GM13977 (cell line): ENCODE results near the gene MTRR.

Experiments used
- DNase-seq: peaks from one replicate; pipeline ENCODE4 v3.0.0; 2012; ENCODE audit warnings: low spot score
- CTCF ChIP-seq: IDR thresholded peaks from 2 replicates; pipeline ENCODE4 v1.5.1; 2012; ENCODE audit warnings: mild to moderate bottlenecking, control low read depth; ENCODE audit not compliant: insufficient read depth; ENCODE audit errors: extremely low read depth, missing control alignments
- in situ Hi-C: fragments of 300-500 bp; cut with MboI; formaldehyde crosslinking; loops from one replicate; pipeline ENCODE4 v1.12.0; 2022; ENCODE audit warnings: low sequenced_read_pairs, low pct_unique_long_range_greater_than_20kb, mixed read lengths, inconsistent platforms; ENCODE audit not compliant: unreplicated experiment

Gene MTRR

GRCh38 chr5:7868427-7868772 lies 548 bp upstream of the MTRR start:
- no peak for TF ChIP-seq CTCF
- in situ Hi-C loops = no loop called here
- DNase-seq = no peak

DNA sequence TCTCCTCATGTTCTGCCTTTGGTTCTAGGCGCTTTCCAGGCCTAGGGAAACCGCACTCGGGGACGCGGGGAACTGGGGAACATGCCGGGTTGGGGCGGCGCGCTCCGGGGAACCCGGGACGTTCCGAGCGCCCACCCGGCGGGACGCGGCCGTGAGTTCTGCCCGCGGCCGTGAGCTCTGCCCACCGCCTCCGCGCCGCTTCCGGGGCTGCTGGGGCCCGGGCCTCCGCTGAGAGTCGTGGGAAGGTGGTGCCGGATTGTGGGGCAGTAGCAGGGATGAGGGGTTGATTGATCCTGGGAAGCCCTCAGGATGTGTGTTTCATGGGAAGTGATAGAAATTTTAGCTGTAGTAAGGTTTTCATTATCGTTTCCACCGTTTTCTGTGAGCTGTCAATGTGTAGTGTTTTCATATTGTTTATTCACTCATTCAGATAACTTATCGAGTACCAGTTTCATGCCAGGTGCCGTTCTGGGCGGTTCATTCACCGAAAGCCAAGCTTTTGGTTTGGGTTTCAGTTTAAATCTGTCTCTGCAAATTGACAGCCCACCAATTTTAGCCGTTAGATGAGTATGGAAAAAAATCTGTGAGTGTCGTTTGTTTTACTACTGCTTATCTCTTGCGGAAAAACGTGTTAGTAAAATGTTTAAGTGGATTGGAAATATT lies 657 bp downstream of the MTRR start:
- TF ChIP-seq CTCF = no peak
- DNase-seq = peak; percentile 31
- in situ Hi-C loops = no loop called here

DNA sequence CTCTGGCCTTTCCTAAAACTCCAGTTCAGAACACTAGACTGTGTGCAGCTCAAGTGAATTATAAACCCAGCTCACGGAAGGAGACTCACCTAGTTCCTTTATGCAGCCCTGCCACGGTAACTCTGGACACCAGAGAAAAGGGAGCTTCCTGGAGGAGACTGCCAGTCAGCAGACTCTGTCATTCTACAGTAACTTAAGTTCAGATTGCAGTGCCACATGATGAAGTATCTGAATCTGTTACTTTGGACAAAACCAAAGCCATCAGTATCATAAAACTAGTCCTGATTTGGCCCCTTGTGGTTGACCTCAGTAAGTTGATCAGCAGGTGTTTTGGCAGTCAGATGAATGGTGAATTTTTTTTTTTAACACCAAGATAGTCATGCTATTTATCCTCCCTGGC lies 2.7 kb downstream of the MTRR start:
- peak; percentile 14 for DNase-seq
- in situ Hi-C loops = no loop called here
- TF ChIP-seq CTCF = no peak

DNA sequence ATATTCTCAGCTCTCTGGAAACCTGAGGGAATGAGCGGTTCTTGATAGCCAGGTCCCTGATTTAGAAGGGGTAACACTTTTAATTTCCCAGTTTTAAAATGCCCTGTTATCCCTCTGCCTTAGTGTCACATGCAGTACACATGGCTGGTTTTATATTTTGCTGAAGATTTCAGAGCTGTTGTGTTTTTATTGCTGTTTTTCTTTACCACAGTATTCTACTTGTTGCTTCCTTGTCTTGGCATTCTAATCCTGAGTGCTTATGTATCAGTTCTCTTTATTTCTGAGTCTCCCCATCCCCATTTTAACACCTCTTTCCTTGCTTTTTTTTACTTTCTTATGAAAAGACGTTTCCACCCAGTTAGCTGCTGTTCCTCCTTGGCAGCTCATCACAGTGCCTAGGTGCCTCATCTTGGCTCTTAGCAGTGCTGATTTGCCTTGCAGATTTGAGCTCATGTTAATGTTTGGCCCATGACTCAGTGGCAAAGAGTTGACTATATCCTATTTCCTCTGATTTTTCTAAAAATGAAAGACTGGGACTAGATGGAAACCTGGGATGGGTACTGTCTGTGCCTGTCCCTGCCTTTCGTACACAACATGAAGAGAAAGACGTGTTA lies 3.7 kb downstream of the MTRR start:
- no peak for TF ChIP-seq CTCF

DNA sequence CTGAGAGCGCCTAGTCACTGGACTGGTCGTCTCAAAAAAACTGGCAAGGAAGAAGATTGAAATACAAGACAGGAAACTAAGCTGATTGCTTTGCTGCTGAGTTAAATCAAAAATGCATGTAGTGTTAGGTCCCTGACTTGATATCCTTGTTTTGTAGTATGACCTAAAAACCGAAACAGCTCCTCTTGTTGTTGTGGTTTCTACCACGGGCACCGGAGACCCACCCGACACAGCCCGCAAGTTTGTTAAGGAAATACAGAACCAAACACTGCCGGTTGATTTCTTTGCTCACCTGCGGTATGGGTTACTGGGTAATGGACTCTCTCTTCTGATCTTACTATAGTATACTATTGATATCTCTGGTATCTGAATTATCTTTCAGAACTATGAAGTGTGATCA lies 4.3 kb downstream of the MTRR start:
- DNase-seq = no peak
- in situ Hi-C loops = no loop called here
- TF ChIP-seq CTCF = no peak

More for the DNA sequence above, 3.7 kb downstream of the MTRR start:
- in situ Hi-C loops = no loop called here
- DNase-seq = no peak

GRCh38 chr5:7874639-7875038 lies 5.7 kb downstream of the MTRR start:
- no peak for DNase-seq
- in situ Hi-C loops = no loop called here
- TF ChIP-seq CTCF = no peak
